ENCODE measurements around the gene ZDHHC3.
"Not testable (repeated sequence)": the region's sequence is repeated elsewhere in the genome, so short reads cannot be mapped to it uniquely, and the experiment has no call there.

Gene ZDHHC3

DNA sequence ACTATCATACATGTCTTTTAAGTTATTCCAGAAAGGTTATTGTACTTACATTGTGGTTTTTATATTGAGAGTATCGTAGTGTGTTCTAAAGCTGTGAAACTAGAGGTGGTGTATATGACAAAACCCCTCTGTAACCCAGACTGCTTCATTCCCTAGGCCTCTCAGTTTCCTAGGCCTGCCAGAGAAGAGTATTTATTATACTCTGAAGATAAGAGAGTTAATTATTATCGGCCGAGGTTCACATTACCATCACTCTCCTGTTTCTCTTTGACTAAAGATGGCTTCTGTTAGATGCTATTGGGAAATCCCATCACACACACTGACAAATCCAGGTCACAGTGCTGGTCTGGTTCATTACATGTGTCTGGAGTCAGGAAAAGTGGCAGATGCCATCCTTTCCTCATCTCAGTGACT is 20.6 kb upstream of the ZDHHC3 start:
- H3K27ac ChIP-seq (ENCODE audit: low read length) = no peak overlapping the region
- no peak for DNase-seq (ENCODE audit: low read depth, low spot score)
- peaks cover 4% of the 10 kb centered on the region; the same call in 1 of the 2 replicates for H3K4me1 ChIP-seq (ENCODE audit: control insufficient read depth, insufficient read depth, low read length)
- WGBS (ENCODE audit: insufficient coverage, insufficient read length) = no CpG with 5 or more reads among the region's 3 CpGs
- H3K36me3 ChIP-seq (ENCODE audit: control insufficient read depth, insufficient read depth, low read length) = peaks cover 9% of the 10 kb centered on the region
- H3K9me3 ChIP-seq (ENCODE audit: control insufficient read depth, insufficient read depth, low read length) = no peaks in the 10 kb centered on the region
- no peak overlapping the region for H3K4me3 ChIP-seq (ENCODE audit: low read length)
- no peaks in the 10 kb centered on the region for H3K27me3 ChIP-seq (ENCODE audit: control insufficient read depth, insufficient read depth, low read length)

DNA sequence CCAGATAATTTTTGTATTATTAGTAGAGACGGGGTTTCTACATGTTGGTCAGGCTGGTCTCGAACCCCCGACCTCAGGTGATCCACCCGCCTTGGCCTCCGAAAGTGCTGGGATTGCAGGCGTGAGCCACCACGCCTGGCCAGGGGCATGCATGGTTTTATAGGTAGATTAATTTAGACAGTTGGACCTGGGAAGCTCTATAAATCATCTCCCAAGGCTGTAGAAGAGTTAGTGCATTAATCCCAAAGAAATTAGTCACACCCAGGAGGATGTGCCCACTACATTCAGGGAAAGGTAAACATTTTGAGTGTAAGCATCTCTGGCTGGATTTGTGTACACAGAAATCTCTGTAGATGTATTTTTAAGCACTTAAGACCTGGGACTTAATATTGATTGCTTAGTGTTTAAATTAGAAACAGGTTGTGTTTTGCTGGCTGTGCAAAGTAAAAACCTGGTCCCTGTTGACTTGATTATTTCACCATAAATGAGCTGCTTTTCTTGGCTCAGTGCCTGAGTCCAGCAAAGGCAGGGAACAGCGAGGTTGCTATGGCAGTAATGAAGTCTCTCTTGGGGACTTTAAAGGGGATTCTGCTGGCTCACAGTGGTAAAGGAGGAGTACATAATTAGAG is 19.3 kb upstream of the ZDHHC3 start:
- no peak for DNase-seq (ENCODE audit: low read depth, low spot score)
- no CpG with 5 or more reads among the region's 8 CpGs for WGBS (ENCODE audit: insufficient coverage, insufficient read length)
- H3K4me1 ChIP-seq (ENCODE audit: control insufficient read depth, insufficient read depth, low read length) = peaks cover 4% of the 10 kb centered on the region; the same call in 1 of the 2 replicates
- H3K27ac ChIP-seq (ENCODE audit: low read length) = no peak overlapping the region
- no peaks in the 10 kb centered on the region for H3K27me3 ChIP-seq (ENCODE audit: control insufficient read depth, insufficient read depth, low read length)
- H3K4me3 ChIP-seq (ENCODE audit: low read length) = no peak overlapping the region
- H3K9me3 ChIP-seq (ENCODE audit: control insufficient read depth, insufficient read depth, low read length) = no peaks in the 10 kb centered on the region
- peaks cover 3% of the 10 kb centered on the region; the same call in 1 of the 2 replicates for H3K36me3 ChIP-seq (ENCODE audit: control insufficient read depth, insufficient read depth, low read length)

- H3K4me1 ChIP-seq (ENCODE audit: control insufficient read depth, insufficient read depth, low read length) = peaks cover 6% of the 10 kb centered on the region
- H3K9me3 ChIP-seq (ENCODE audit: control insufficient read depth, insufficient read depth, low read length) = no peaks in the 10 kb centered on the region
- H3K4me3 ChIP-seq (ENCODE audit: low read length) = no peak overlapping the region
- DNase-seq (ENCODE audit: low read depth, low spot score) = no peak
- peaks cover 6% of the 10 kb centered on the region; the same call in 1 of the 2 replicates for H3K36me3 ChIP-seq (ENCODE audit: control insufficient read depth, insufficient read depth, low read length)
- H3K27me3 ChIP-seq (ENCODE audit: control insufficient read depth, insufficient read depth, low read length) = no peaks in the 10 kb centered on the region
- no peak overlapping the region for H3K27ac ChIP-seq (ENCODE audit: low read length)
These were observed 17.7 kb upstream of the ZDHHC3 start for GRCh38 chr3:44993471-44994205.

DNA sequence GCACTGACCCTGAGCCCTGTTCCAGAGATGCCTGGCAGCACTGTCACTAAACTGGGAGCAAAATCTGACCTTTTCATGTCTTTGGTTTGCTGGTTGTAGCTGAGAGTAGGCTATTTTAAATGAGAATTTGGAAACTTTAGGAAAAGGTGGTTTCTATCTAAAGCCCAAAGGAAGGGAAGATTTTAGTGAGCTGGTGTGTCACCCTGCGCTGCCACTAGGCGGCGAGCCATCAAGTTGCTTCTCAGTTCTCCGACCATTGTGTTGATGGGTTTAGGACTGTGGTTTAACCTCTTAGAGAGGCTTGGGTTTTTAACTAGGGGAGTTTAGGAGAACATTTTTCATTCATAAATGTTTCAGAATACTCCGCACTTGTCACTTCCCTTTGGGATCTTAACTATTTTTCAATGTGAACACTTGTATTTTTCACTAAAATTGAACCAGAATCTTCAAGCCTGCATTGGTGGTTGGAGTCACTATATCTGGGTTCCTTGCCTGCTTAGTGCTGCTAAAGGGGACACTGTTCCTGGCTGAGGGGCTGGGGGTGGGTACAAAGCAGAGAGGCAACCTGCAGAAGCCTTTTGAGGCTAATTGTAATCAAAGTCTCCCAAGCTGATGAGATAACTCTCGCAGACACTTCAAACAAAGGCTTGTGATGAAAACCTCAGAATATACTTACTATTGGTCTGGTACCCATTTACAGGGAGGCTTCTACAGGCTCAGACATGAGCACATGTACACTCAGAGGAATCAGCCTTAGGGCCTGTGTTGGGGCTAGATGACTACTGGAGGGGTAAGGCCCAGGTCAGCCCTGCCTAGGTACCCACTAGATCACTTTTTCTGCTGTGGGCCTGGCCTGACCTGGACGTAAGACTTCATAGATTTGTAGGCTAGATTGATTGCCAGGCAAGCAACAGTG is 16.8 kb upstream of the ZDHHC3 start:
- H3K4me1 ChIP-seq (ENCODE audit: control insufficient read depth, insufficient read depth, low read length) = peaks cover 6% of the 10 kb centered on the region
- no peak for DNase-seq (ENCODE audit: low read depth, low spot score)
- WGBS (ENCODE audit: insufficient coverage, insufficient read length) = no CpG with 5 or more reads among the region's 7 CpGs
- H3K27ac ChIP-seq (ENCODE audit: low read length) = no peak overlapping the region
- H3K36me3 ChIP-seq (ENCODE audit: control insufficient read depth, insufficient read depth, low read length) = peaks cover 4% of the 10 kb centered on the region; the same call in 1 of the 2 replicates
- no peaks in the 10 kb centered on the region for H3K9me3 ChIP-seq (ENCODE audit: control insufficient read depth, insufficient read depth, low read length)
- H3K4me3 ChIP-seq (ENCODE audit: low read length) = no peak overlapping the region
- H3K27me3 ChIP-seq (ENCODE audit: control insufficient read depth, insufficient read depth, low read length) = no peaks in the 10 kb centered on the region

DNA sequence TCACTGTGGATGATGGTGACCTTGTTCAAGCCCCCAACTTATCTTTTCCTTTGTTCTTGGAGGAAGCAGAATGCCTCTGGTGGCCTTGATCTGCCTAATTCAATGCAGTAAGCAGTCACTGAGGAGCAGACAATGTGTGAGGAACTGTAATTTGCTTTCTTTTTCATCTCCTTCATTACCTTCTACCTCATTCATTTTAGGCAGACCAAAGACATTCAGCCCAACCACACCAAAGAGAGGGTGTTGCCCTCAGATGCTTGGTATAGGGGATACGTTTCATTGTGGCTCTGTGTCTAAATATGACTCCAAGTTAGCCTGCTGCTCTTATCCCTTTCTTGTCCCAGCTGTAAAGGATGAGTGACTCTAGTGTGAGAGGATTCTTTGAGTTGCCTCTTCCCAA is 15.4 kb upstream of the ZDHHC3 start:
- Histone ChIP-seq H3K9me3 (ENCODE audit: control insufficient read depth, insufficient read depth, low read length) (no peaks in the 10 kb centered on the region), H3K36me3 (ENCODE audit: control insufficient read depth, insufficient read depth, low read length) (peaks cover 5% of the 10 kb centered on the region; the same call in 1 of the 2 replicates), H3K27me3 (ENCODE audit: control insufficient read depth, insufficient read depth, low read length) (no peaks in the 10 kb centered on the region), H3K4me3 (ENCODE audit: low read length) (no peak overlapping the region), H3K4me1 (ENCODE audit: control insufficient read depth, insufficient read depth, low read length) (peaks cover 6% of the 10 kb centered on the region), H3K27ac (ENCODE audit: low read length) (no peak overlapping the region)
- no CpG with 5 or more reads among the region's 1 CpG for WGBS (ENCODE audit: insufficient coverage, insufficient read length)
- no peak for DNase-seq (ENCODE audit: low read depth, low spot score)

DNA sequence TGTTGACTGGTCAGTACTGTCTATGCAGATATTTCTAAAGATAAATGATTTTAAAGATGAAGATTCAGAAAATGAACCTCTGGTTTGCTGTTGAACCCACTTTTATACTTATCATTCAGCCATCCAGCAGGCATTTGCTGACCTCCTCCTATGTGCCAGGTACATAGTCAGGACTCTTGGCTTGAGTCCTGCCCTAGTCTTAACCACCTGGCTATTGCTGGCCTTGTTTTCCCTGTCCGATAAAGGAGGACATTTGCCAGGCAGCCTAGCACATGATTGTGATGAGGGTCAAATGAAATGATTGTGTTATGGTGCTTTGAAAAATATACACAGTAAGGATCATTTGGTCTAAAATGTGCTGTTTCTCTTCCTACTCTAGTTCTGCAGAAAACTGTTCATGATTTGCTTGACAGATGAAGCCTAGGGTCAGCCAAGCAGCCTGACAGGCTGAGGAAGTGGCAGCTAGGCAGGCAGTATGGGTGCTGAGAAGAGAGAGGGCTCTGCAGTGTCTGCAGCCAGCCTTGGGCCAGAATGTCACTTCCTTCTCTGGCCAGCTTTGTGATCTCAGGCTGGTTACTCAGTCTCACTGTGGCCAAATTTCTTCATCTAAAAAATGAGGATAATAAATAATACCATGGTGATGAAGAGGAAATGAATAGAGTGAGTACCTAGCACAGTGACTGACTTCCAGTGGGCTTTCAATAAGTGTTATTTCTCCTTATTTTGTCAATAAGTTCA is 13.8 kb upstream of the ZDHHC3 start:
- H3K27me3 ChIP-seq (ENCODE audit: control insufficient read depth, insufficient read depth, low read length) = no peaks in the 10 kb centered on the region
- peaks cover 6% of the 10 kb centered on the region; the same call in 1 of the 2 replicates for H3K36me3 ChIP-seq (ENCODE audit: control insufficient read depth, insufficient read depth, low read length)
- H3K27ac ChIP-seq (ENCODE audit: low read length) = no peak overlapping the region
- no peaks in the 10 kb centered on the region for H3K9me3 ChIP-seq (ENCODE audit: control insufficient read depth, insufficient read depth, low read length)
- WGBS (ENCODE audit: insufficient coverage, insufficient read length) = no CpG with 5 or more reads among the region's 1 CpG
- no peak for DNase-seq (ENCODE audit: low read depth, low spot score)
- peaks cover 6% of the 10 kb centered on the region for H3K4me1 ChIP-seq (ENCODE audit: control insufficient read depth, insufficient read depth, low read length)
- no peak overlapping the region for H3K4me3 ChIP-seq (ENCODE audit: low read length)

GRCh38 chr3:44989141-44989540 is 13.2 kb upstream of the ZDHHC3 start:
- Histone ChIP-seq H3K27ac (ENCODE audit: low read length) (no peak overlapping the region), H3K4me1 (ENCODE audit: control insufficient read depth, insufficient read depth, low read length) (peaks cover 5% of the 10 kb centered on the region), H3K27me3 (ENCODE audit: control insufficient read depth, insufficient read depth, low read length) (no peaks in the 10 kb centered on the region), H3K36me3 (ENCODE audit: control insufficient read depth, insufficient read depth, low read length) (peaks cover 6% of the 10 kb centered on the region; the same call in 1 of the 2 replicates), H3K4me3 (ENCODE audit: low read length) (no peak overlapping the region), H3K9me3 (ENCODE audit: control insufficient read depth, insufficient read depth, low read length) (no peaks in the 10 kb centered on the region)
- no CpG with 5 or more reads among the region's 8 CpGs for WGBS (ENCODE audit: insufficient coverage, insufficient read length)
- DNase-seq (ENCODE audit: low read depth, low spot score) = no peak

DNA sequence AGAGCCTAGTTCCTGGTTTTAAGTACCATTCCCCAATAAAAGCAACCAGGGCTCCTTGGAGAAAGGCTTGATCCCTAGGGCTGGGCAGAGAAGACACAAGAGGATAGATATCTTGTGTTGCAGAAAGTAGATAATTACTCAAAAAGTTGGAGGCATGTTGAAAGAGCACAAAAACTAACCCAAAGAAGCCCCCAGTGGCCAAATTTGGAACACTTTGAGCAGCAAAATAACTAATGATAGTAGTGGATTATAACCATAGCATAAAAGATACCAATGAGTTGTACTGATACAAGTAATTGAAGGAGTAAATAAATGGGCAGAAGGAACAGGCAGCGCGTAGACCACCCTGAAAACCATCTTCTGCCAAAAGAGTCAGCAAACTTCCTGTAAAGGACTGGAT is 12.1 kb upstream of the ZDHHC3 start:
- DNase-seq (ENCODE audit: low read depth, low spot score) = no peak
- Histone ChIP-seq H3K9me3 (ENCODE audit: control insufficient read depth, insufficient read depth, low read length) (no peaks in the 10 kb centered on the region), H3K27me3 (ENCODE audit: control insufficient read depth, insufficient read depth, low read length) (no peaks in the 10 kb centered on the region), H3K27ac (ENCODE audit: low read length) (no peak overlapping the region), H3K36me3 (ENCODE audit: control insufficient read depth, insufficient read depth, low read length) (peaks cover 6% of the 10 kb centered on the region; the same call in 1 of the 2 replicates), H3K4me1 (ENCODE audit: control insufficient read depth, insufficient read depth, low read length) (peaks cover 3% of the 10 kb centered on the region), H3K4me3 (ENCODE audit: low read length) (no peak overlapping the region)
- no CpG with 5 or more reads among the region's 2 CpGs for WGBS (ENCODE audit: insufficient coverage, insufficient read length)

GRCh38 chr3:44987332-44987731 is 11.4 kb upstream of the ZDHHC3 start:
- H3K9me3 ChIP-seq (ENCODE audit: control insufficient read depth, insufficient read depth, low read length) = no peaks in the 10 kb centered on the region
- no peaks in the 10 kb centered on the region for H3K27me3 ChIP-seq (ENCODE audit: control insufficient read depth, insufficient read depth, low read length)
- no peak for DNase-seq (ENCODE audit: low read depth, low spot score)
- peaks cover 6% of the 10 kb centered on the region; the same call in 1 of the 2 replicates for H3K36me3 ChIP-seq (ENCODE audit: control insufficient read depth, insufficient read depth, low read length)
- WGBS (ENCODE audit: insufficient coverage, insufficient read length) = no CpG with 5 or more reads among the region's 6 CpGs
- H3K4me3 ChIP-seq (ENCODE audit: low read length) = no peak overlapping the region
- H3K27ac ChIP-seq (ENCODE audit: low read length) = no peak overlapping the region
- H3K4me1 ChIP-seq (ENCODE audit: control insufficient read depth, insufficient read depth, low read length) = peaks cover 2% of the 10 kb centered on the region

DNA sequence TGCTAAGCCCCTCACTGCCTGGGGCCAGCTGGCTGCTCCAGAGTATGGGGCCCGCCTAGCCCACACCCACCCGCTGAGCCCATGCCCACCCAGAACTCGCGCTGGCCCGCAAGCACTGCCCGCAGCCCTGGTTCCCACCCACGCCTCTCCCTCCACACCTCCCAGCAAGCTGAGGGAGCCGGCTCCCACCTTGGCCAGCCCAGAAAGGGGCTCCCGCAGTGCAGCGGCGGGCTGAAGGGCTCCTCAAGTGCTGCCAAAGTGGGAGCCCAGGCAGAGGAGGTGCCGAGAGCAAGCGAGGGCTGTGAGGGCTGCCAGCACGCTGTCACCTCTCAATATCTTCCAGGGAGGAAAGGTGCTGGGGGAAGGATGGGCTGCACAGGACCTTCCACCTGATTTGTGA is 10.4 kb upstream of the ZDHHC3 start:
- not testable (repeated sequence) for H3K4me3 ChIP-seq (ENCODE audit: low read length); DNase-seq (ENCODE audit: low read depth, low spot score); H3K9me3 ChIP-seq (ENCODE audit: control insufficient read depth, insufficient read depth, low read length); H3K27me3 ChIP-seq (ENCODE audit: control insufficient read depth, insufficient read depth, low read length); H3K4me1 ChIP-seq (ENCODE audit: control insufficient read depth, insufficient read depth, low read length); H3K36me3 ChIP-seq (ENCODE audit: control insufficient read depth, insufficient read depth, low read length); H3K27ac ChIP-seq (ENCODE audit: low read length)
- no CpG with 5 or more reads among the region's 14 CpGs for WGBS (ENCODE audit: insufficient coverage, insufficient read length)
